ENCODE results near the gene DPM2.

Gene DPM2

GRCh38 chr9:127895811-127896210 is 41.8 kb downstream of the DPM2 start:
- DNase-seq, result no peak

GRCh38 chr9:127893392-127893791 is 44.3 kb downstream of the DPM2 start:
- DNase-seq, result no peak

- DNase-seq, result no peak
Measured at GRCh38 chr9:127892831-127893230, 44.8 kb downstream of the DPM2 start.

GRCh38 chr9:127890053-127890452 is 47.6 kb downstream of the DPM2 start:
- DNase-seq, result no peak

GRCh38 chr9:127887792-127888191 is 49.9 kb downstream of the DPM2 start:
- peak; percentile 34 for DNase-seq

GRCh38 chr9:127886401-127886972 is 51.2 kb downstream of the DPM2 start:
- peak; percentile 24 for DNase-seq

- DNase-seq, result peak; percentile 41
Measured at GRCh38 chr9:127885508-127886281, 52.0 kb downstream of the DPM2 start.

Data from NCI-H82 (cell line).